HG03520 (cell line): ENCODE data around the gene CRYBA4.
A peak's percentile ranks its signal among the peaks of the same experiment; 100 is the strongest.

Experiments
- ATAC-seq: cut with Tn5 transposase; IDR thresholded peaks from one replicate; pipeline ENCODE4 v1.9.1; 2021; ENCODE audit warnings: mild to moderate bottlenecking, moderate library complexity; ENCODE audit not compliant: unreplicated experiment

Gene CRYBA4

GRCh38 chr22:26658671-26659478, 37.1 kb downstream of the CRYBA4 start:
- peak; percentile 61 for ATAC-seq

- no peak for ATAC-seq
These were observed 38.6 kb downstream of the CRYBA4 start for GRCh38 chr22:26660356-26660755.

- no peak for ATAC-seq
These were observed 39.3 kb downstream of the CRYBA4 start for GRCh38 chr22:26660961-26661578.

- ATAC-seq: no peak
These were observed 40.4 kb downstream of the CRYBA4 start for GRCh38 chr22:26662160-26662559.

GRCh38 chr22:26663374-26663923, 41.7 kb downstream of the CRYBA4 start:
- ATAC-seq: no peak

GRCh38 chr22:26665813-26666231, 44.1 kb downstream of the CRYBA4 start:
- no peak for ATAC-seq

- ATAC-seq: no peak
These were observed 45.4 kb downstream of the CRYBA4 start for GRCh38 chr22:26667140-26667539.

- no peak for ATAC-seq
These were observed 47.3 kb downstream of the CRYBA4 start for GRCh38 chr22:26669060-26669481.

- no peak for ATAC-seq
These were observed 48.7 kb downstream of the CRYBA4 start for GRCh38 chr22:26670459-26670858.

- peak; percentile 16 for ATAC-seq
These were observed 49.7 kb downstream of the CRYBA4 start for GRCh38 chr22:26671317-26672059.

- ATAC-seq: no peak
These were observed 50.3 kb downstream of the CRYBA4 start for GRCh38 chr22:26672060-26672471.

- peak; percentile 50 for ATAC-seq
These were observed 51.1 kb downstream of the CRYBA4 start for GRCh38 chr22:26672590-26673468.

GRCh38 chr22:26673486-26673885, 51.7 kb downstream of the CRYBA4 start:
- ATAC-seq: no peak

GRCh38 chr22:26674211-26675190, 52.7 kb downstream of the CRYBA4 start:
- no peak for ATAC-seq

GRCh38 chr22:26675687-26676268, 54.0 kb downstream of the CRYBA4 start:
- no peak for ATAC-seq

- no peak for ATAC-seq
These were observed 55.5 kb downstream of the CRYBA4 start for GRCh38 chr22:26677217-26677616.

- ATAC-seq: no peak
These were observed 57.4 kb downstream of the CRYBA4 start for GRCh38 chr22:26679003-26679629.
